ENCODE data around the gene IL18. TPM values are rescaled to one million over a fixed set of nuclear protein-coding genes. Genes with fewer than 3 reads are reported as not detected.
A peak's percentile ranks its signal among the peaks of the same experiment; 100 is the strongest.

Gene IL18
- total RNA-seq, 2 experiments from 2014 or later, result not detected

DNA sequence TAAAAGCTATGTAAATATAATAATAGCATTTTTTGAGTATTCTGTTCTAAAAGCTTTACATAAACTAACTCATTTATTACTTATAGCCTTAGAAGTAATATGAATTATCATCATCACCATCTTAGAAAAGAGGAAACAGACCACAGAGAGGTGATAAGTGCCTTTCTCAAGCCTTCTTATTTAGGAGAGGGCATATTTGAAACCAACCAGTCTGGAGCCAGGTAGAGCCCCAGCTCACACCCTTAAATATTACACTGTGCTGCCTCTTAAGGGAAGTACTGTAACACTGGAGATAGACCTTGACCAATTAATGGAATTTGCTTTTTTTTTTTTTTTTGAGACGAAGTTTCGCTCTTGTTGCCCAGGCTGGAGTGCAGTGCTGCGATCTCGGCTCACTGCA, 13.7 kb upstream of the IL18 start:
- no TSS peak for BruUV-seq (replicated peaks)
- no peaks in the 10 kb centered on the region for H3K9me3 ChIP-seq (ENCODE audit: low read length)
- ChIA-PET CTCF (ENCODE audit: unreplicated experiment) (no interaction called here), POLR2A (interaction anchor here (1.2 kb wide), 1 partner anchor 26 kb away, joined by 4 read pairs; no protein-coding TSS in a partner anchor)
- H3K4me1 ChIP-seq (ENCODE audit: insufficient read depth, low read length, poor library complexity, severe bottlenecking), result peaks cover 8% of the 10 kb centered on the region
- no peak overlapping the region for H3K4me3 ChIP-seq (ENCODE audit: low read depth, low read length, poor library complexity, severe bottlenecking)
- no peak overlapping the region for H3K4me2 ChIP-seq (ENCODE audit: low read length)
- no peak for DNase-seq (ENCODE audit: low spot score)
- intact Hi-C loops (cut with micrococcal nuclease; ENCODE audit: unreplicated experiment), result loop anchor here (5.0 kb wide), 1 partner anchor 245 kb away; no protein-coding TSS in a partner anchor
- H2AFZ ChIP-seq (ENCODE audit: low read length), result no peak overlapping the region
- no peaks in the 10 kb centered on the region for H3K9me2 ChIP-seq (ENCODE audit: insufficient read depth, low read length)
- TF ChIP-seq, protein P1, sequence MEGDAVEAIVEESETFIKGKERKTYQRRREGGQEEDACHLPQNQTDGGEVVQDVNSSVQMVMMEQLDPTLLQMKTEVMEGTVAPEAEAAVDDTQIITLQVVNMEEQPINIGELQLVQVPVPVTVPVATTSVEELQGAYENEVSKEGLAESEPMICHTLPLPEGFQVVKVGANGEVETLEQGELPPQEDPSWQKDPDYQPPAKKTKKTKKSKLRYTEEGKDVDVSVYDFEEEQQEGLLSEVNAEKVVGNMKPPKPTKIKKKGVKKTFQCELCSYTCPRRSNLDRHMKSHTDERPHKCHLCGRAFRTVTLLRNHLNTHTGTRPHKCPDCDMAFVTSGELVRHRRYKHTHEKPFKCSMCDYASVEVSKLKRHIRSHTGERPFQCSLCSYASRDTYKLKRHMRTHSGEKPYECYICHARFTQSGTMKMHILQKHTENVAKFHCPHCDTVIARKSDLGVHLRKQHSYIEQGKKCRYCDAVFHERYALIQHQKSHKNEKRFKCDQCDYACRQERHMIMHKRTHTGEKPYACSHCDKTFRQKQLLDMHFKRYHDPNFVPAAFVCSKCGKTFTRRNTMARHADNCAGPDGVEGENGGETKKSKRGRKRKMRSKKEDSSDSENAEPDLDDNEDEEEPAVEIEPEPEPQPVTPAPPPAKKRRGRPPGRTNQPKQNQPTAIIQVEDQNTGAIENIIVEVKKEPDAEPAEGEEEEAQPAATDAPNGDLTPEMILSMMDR (conservative IDR thresholded peaks at IDR 0.05; ENCODE audit: low read length), result no peak
- no peak for TF ChIP-seq EZH2phosphoT487 (IDR thresholded peaks at IDR 0.05; ENCODE audit: borderline replicate concordance, low read depth, low read length)
- no peaks in the 10 kb centered on the region for H3K79me2 ChIP-seq (ENCODE audit: insufficient read depth, low read depth, low read length)
- no peaks in the 10 kb centered on the region for H4K20me1 ChIP-seq (ENCODE audit: insufficient read depth, low read length)
- no peak overlapping the region for H3K27ac ChIP-seq (ENCODE audit: low read depth, low read length, poor library complexity, severe bottlenecking)
- no peaks in the 10 kb centered on the region for H3K36me3 ChIP-seq (ENCODE audit: insufficient read depth, low read length)

DNA sequence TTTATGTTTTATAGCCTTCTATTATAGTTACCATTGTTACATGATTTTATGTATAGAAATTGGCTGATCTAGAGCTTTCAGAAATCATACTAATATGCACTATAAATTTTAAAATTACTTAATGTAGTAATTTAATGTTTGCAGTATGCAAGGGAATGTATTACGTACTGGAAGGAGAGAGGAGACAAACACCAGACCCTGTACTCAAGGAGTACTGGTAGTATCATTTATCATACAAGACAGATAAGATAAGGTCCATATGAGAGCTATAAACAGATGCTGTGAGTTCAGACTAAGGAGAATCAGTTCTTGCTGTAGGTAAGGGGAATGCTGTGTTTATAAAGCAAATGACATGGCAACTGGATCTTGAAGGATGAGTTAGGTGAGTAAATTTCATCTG, 12.2 kb upstream of the IL18 start:
- ChIA-PET POLR2A (interaction anchor here (0.6 kb wide), 1 partner anchor 240 kb away, joined by 4 read pairs; no protein-coding TSS in a partner anchor), CTCF (ENCODE audit: unreplicated experiment) (no interaction called here)
- no peak overlapping the region for H3K4me2 ChIP-seq (ENCODE audit: low read length)
- peaks cover 8% of the 10 kb centered on the region for H3K4me1 ChIP-seq (ENCODE audit: insufficient read depth, low read length, poor library complexity, severe bottlenecking)
- H2AFZ ChIP-seq (ENCODE audit: low read length), result no peak overlapping the region
- no peaks in the 10 kb centered on the region for H3K36me3 ChIP-seq (ENCODE audit: insufficient read depth, low read length)
- H3K4me3 ChIP-seq (ENCODE audit: low read depth, low read length, poor library complexity, severe bottlenecking), result no peak overlapping the region
- H3K79me2 ChIP-seq (ENCODE audit: insufficient read depth, low read depth, low read length), result no peaks in the 10 kb centered on the region
- H4K20me1 ChIP-seq (ENCODE audit: insufficient read depth, low read length), result no peaks in the 10 kb centered on the region
- intact Hi-C loops (cut with micrococcal nuclease; ENCODE audit: unreplicated experiment), result loop anchor here (5.0 kb wide), 1 partner anchor 244 kb away; no protein-coding TSS in a partner anchor
- no peak overlapping the region for H3K27ac ChIP-seq (ENCODE audit: low read depth, low read length, poor library complexity, severe bottlenecking)
- no peaks in the 10 kb centered on the region for H3K9me3 ChIP-seq (ENCODE audit: low read length)
- no TSS peak for BruUV-seq (replicated peaks)
- TF ChIP-seq, protein P1 (conservative IDR thresholded peaks at IDR 0.05; ENCODE audit: low read length), result no peak
- TF ChIP-seq EZH2phosphoT487 (IDR thresholded peaks at IDR 0.05; ENCODE audit: borderline replicate concordance, low read depth, low read length), result no peak
- no peaks in the 10 kb centered on the region for H3K9me2 ChIP-seq (ENCODE audit: insufficient read depth, low read length)
- DNase-seq (ENCODE audit: low spot score), result no peak

DNA sequence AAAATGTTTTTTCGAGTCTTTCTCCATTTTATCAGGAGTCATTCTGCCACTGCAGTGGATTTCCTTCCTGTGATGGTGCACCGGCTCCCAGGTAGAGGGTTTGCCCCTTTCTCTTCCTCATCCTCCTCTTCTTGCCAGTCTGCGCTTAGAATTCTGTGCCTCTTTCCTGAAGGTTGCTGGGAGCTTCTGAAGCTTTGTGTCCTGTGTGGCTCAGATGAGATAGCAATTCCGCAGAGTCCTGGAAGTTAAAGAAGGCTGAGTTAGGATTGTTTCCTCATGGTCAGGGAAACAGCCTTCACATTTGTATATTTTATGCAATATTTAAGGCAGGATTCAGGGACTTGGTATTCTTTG, 11.7 kb upstream of the IL18 start:
- CTCF ChIA-PET (ENCODE audit: unreplicated experiment), result no interaction called here
- no TSS peak for BruUV-seq (replicated peaks)

More for the DNA sequence above, 11.7 kb upstream of the IL18 start:
- Histone ChIP-seq H3K4me2 (ENCODE audit: low read length) (peak overlapping the region; percentile 64), H3K4me3 (ENCODE audit: low read depth, low read length, poor library complexity, severe bottlenecking) (peak overlapping the region; percentile 27), H3K36me3 (ENCODE audit: insufficient read depth, low read length) (no peaks in the 10 kb centered on the region), H2AFZ (ENCODE audit: low read length) (no peak overlapping the region), H3K9me3 (ENCODE audit: low read length) (no peaks in the 10 kb centered on the region), H3K9me2 (ENCODE audit: insufficient read depth, low read length) (no peaks in the 10 kb centered on the region), H4K20me1 (ENCODE audit: insufficient read depth, low read length) (no peaks in the 10 kb centered on the region), H3K4me1 (ENCODE audit: insufficient read depth, low read length, poor library complexity, severe bottlenecking) (peaks cover 8% of the 10 kb centered on the region), H3K27ac (ENCODE audit: low read depth, low read length, poor library complexity, severe bottlenecking) (no peak overlapping the region), H3K79me2 (ENCODE audit: insufficient read depth, low read depth, low read length) (no peaks in the 10 kb centered on the region)
- DNase-seq (ENCODE audit: low spot score), result no peak
- TF ChIP-seq EZH2phosphoT487 (IDR thresholded peaks at IDR 0.05; ENCODE audit: borderline replicate concordance, low read depth, low read length), result no peak
- TF ChIP-seq, protein P1 (conservative IDR thresholded peaks at IDR 0.05; ENCODE audit: low read length), result no peak
- POLR2A ChIA-PET, result no interaction called here
- intact Hi-C loops (cut with micrococcal nuclease; ENCODE audit: unreplicated experiment), result loop anchor here (5.0 kb wide), 1 partner anchor 243 kb away; no protein-coding TSS in a partner anchor

Measured in OCI-LY7 (cell line).